Retina (tissue), 1 donor: ENCODE data around the gene NPFF.
A peak's percentile ranks its signal among the peaks of the same experiment; 100 is the strongest.
"Not testable (repeated sequence)": the region's sequence is repeated elsewhere in the genome, so short reads cannot be mapped to it uniquely, and the experiment has no call there.

Experiments used
- DNase-seq: peaks from one replicate; pipeline ENCODE4 v3.0.0-alpha.2; 2016

NPFF gene

DNA sequence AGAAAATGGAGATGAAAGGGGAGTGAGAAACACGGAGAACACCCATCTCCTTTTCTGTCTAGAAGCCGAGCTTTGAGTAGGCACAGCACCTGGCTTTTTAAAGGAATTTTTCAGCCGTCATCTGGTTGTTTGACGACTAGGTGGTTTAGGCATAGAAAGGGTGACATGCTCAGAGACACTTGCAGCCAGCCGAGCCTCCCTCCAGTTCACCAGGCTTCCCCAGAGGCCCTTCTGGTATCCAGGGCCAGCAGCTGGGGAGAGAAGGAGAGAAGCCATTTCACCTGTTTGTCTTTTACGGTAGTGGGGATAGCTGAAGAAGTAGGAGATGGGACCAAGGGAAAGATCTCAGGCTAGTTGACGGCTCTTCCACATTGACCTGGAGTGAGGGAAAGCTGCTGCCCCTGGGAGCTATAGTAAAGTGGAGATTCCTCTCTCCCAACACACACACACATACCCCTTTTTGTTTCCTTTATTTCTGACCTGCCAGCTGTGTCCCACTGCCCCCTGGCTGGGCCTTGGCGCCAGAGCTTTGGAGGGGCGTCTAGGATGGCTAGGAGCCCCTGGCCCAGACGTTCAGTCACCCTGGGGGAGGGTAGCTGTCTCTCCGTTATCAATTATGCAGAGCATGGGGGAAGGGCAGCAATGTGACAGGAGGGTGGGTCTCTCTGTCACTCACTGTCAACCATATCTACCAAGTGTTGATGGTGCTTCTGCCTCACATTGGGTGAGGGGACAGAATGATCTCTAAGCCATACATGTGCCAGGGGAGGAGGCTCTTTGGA, 13.5 kb downstream of the NPFF start:
- peak; percentile 68 for DNase-seq

DNA sequence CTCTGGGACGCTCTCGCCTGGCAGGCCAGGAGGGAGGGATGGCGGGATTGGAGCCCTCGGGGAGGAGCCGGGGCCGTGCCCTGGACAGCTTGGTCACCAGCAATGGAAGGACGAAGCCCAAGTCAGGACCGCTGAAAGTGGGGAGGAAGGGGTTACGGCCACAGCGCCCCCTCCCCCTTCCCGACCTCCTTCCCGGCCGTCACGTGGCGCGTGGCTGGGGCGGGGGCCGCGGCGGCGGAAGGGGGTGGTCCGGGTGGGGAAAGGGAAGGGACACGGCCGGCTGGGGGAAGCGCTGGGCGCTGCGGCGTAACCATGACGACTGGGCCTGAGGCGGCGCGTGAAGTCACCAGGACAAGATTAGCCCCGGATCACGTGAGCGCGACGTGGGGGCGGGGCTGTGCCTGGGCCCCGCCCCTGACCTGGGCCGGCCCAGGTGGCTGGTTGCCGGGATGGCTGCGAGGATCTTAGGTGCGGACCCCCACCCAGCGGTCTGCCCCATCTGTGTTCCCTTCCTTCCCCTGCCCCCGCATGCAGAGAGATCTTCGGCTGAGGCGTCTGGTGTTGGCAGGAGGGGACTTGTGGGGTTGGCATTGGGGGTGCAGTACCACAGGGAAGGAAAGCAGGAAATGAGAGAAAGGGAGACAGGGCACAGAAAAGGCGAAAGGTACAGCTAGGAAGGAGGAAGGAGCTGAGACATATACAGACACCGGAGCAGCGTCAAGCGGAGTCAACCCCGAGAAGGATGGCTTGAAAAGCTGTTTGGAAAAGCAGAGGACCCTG, 14.3 kb downstream of the NPFF start:
- DNase-seq: peak; percentile 95

DNA sequence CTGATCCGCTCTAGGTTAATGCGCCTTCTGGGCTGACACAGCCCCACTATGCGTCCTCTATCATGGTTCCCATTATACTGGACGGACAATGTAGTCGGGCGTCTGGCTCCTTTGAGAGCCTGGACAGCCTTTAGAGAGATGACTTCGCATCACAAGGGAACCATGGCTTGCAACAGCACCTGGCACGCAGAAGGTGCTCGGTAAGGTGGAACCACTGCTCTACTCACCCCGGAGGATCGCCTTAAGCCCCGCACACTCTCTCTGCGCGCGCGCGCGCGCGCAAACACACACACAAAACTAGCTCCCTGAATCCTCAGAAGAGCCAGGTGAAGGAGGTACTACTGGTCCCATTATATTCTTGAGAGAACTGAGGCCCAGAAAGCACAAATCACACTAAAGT, 15.1 kb downstream of the NPFF start:
- DNase-seq: peak; percentile 62

DNA sequence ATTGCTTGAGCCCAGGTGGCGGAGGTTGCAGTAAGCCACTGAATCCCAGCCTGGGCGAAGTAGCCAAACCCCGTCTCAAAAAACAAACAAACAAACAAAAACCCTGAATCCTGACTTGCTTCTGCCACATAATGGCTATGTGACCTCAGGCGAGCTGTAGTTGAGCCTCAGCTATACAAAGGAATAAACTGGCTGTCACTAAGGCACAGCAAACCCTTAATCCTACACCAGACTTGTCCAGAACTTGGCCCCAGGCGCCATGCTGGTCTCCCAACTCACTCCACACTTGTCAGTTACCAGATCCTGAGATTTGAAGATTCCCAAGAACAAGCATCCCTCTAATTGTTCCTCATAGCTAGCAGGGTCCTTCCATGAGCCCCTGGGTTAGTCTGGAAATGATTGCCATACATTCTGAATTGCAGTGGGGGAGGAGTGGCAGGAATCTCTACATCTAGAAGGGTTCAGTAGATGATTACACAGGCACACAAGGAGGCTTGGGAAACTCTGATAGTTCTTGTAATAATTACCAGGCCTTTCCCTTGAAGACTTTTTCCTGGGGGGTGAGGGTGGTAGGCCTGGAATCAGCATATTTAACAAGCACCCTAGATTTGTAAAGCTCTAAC, 17.9 kb downstream of the NPFF start:
- no peak for DNase-seq

DNA sequence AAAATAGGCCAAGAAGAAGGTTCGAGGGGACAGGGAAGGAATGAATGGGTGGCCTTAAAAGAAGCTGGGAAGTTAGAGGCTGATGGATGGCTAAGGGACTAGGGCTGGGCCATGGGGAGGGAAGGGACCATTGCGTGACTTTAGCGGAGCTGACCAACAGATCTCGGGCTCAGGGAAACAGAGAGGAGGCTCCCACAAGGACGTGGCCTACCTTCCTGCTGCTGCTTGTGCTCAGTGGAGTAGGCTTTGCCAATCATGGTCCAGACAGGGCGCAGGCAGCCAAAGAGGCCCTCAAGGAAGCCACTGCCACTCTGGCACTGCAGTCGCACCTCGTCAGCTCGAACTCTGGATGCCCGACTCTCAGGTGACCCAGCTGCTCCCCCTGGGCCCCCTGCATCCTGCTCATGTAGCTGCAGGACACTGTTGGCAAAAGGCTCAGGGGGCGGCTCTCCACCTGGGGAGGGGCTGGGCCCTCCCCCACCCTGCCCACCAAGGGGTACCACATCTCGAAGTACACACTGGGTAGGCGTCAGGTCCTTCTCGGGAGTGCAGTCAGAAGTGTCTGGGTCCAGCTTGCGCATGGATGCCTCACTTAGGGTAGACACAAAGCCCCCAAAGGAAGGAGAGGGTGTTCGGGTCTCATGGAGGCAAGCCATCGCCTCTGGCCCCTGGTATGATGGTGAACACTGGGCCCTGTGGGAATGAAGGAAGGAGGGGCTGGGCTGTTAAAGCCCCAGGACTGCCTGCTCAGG, 20.4 kb downstream of the NPFF start:
- DNase-seq: no peak

DNA sequence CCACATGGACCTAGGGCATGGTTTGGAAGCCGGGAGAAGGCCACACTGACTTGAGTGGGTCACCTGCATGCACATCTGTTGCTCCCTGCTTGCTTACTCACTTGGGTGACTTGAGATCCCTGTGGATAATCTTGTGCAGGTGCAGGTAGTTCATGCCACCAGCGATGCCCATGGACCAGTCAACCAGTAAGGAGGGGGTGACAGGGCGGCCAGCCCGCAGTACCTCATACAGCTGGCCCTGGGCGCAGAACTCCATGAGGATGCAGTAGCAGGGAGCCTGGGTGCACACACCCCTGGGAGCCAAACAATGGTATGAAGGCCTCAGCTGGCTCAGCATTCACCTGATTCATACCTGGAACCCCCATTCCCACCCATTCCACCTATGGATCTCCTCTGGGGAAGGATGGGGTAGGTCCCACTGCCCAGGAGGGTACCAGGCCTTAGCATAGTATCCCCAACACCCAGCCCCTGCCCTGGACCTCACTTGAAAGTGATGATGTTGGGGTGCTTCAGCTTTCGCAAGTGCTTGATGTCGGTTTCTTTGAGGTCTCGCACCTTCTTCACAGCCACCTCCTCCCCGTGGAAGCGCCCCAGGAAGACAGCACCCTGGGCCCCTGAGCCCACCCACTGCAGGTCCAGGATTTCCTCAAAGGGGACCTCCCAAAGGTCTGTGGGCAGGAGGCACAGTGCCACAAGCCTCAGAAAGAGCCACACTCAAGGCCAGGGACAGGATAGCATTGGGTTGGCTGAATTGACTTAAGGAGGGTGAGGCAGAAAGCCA, 21.1 kb downstream of the NPFF start:
- DNase-seq: no peak

DNA sequence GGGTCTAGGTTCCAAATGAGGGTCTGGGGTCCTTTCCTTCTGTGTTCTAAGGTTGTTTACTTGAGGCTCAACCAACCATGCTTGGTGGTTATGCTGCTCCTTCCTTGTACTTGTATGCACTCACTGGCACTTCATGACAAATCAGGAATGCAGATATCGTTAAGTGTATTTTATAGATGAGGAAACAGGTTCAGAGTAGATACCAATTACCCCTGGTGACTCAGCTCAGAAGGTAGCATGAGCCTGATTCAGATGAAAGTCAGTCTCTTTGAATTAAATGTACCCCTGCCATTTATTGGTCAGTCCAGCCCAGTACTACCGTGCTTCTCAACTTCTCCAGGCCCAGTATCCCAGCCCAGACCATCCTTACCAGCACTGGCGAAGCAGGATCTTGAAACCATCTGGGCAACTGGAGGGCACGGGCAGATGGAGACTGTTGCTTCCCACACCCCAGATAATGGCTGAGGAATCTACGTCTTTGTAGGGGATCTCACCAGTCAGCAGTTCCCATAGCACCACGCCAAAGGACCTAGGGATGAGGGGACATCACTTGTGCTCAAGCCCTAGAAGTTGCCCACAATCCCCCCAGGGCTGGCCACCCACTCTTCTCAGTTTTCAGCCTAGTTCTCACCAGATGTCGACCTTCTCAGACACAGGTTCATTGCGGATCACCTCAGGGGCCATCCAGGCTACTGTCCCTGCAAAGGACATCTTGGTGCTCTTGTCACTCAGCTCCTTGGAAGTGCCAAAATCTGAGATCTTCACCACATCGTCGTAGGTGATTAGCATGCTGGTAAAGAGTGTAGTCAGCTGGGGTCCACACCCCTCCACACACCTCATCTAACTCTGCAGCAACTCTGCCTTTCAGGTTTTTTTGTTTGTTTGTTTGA, 22.4 kb downstream of the NPFF start:
- no peak for DNase-seq

DNA sequence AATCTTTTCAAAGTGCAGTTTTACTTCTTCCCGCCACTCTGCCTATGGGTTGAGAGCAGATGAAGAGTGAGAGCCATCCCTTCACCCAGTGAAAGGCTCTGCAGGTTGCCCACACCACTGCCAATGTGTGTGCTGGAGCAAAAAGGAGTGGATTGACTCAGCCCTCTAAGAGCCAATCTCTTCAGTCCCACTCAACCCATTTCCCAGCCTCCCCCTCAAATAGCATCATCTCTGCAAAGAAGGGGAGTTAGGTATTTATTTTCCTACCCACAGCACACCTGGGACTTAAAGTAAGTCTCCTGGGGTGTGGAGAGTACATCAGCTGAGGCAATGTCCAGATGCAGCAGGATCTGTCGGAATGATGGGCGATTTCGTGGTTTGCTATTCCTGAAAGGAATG, 23.3 kb downstream of the NPFF start:
- DNase-seq: no peak

DNA sequence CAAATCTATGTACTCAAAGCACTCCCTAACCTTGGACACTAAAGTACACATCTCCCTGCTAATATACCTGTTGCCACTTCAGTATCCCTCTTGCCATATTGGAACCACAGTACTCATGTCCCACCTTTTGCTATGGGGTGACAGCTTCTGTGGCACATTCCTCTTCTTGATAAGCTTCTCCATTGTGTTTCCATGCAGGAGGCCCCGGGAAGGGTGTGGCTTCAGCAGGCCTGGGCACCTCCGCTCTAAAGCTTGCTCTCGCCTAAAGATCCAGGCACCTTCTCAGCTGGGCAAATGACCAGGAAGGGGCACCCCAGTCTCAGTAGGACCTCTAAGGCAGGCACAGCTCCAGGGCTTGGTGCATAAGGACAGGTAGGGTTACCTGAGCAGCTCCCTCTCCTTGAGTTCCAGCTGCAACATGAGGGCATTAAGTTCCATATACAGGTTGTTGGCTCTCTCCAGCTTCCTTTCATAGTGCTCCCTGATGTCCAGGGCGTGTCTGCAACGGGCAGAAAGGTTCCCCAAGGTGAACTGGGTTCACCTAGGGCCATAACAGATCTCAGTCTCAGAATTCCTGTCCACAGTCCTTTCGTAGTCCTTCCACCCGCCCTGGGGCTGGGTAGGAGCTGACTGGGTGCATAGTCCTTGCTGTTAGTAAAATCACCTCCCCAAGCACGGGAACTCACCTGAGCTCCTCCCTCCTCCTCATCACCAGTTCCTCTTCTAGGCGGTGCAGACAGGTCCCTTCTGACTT, 23.9 kb downstream of the NPFF start:
- no peak for DNase-seq

DNA sequence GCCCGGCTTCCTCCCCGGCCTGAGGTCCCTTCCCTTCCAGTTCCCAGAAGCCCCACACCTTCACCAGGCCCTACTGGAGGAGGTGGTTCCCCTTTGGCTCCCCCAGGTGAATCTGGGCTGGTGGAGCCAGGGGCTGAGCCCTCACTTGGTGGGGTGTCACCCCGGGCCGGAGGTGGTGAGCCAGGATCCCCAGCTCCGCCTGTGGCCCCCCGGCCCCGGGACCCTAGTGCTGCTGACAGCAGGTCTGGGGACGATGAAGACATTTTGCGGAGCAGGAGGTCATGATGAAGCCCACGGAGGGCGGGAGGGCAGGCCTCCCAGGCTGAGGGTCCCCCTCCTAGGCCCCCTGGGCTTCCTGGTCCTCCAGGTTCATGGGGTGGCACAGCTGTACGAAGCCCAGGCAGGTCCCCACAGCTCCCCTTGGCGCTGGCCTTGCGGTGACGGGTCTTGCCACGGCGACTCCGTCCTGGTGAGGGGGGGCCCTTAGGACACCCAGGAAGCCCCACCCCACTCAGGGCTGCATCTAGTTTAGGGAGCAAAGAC, 24.6 kb downstream of the NPFF start:
- DNase-seq: no peak

DNA sequence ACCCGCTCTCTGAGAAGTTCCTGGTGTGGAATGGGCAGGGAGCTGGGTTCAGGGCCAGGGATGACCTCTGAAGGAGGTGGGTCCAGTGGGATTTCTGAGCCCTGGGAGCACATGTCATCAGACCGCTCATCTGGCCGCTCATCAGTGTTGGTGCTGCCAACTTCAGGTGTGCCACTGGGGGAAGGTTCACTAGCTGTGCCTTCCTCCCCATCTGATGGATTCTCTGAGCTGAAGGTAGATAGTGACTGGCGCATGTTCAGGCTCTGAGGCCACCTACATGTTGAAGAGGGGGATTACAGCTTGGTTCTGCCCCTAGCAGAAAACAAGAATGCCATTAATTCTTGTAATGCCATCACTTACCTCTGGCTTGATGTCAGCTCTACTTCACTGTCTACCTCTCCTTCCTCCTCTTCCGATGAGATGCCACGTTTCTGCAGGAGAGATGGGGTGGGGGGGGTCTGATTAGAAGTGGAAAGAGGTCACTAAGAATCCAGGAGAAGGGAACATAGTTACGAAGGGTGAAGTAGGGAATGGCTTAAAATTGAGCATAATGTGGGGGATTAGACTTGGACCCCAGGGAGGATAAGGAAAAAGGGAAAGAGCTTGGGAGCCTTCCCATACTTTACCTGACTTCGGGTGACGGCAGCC, 25.2 kb downstream of the NPFF start:
- no peak for DNase-seq

DNA sequence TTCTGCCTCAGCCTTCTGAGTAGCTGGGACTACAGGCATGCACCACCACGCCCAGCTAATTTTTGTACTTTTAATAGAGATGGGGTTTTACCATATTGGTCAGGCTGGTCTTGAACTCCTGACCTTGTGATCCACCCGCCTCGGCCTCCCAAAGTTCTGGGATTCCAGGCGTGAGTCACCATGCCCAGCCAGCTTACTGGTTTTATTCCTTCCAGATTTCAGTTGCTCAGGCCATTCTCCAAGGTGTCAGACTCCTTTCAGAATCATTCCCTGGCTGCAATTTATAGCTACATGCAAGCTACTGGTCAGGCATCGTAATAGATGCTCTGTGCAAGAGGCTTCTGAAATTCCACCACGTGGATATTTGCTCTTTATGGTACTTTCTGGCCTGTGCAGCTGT, 25.8 kb downstream of the NPFF start:
- DNase-seq: not testable (repeated sequence)

DNA sequence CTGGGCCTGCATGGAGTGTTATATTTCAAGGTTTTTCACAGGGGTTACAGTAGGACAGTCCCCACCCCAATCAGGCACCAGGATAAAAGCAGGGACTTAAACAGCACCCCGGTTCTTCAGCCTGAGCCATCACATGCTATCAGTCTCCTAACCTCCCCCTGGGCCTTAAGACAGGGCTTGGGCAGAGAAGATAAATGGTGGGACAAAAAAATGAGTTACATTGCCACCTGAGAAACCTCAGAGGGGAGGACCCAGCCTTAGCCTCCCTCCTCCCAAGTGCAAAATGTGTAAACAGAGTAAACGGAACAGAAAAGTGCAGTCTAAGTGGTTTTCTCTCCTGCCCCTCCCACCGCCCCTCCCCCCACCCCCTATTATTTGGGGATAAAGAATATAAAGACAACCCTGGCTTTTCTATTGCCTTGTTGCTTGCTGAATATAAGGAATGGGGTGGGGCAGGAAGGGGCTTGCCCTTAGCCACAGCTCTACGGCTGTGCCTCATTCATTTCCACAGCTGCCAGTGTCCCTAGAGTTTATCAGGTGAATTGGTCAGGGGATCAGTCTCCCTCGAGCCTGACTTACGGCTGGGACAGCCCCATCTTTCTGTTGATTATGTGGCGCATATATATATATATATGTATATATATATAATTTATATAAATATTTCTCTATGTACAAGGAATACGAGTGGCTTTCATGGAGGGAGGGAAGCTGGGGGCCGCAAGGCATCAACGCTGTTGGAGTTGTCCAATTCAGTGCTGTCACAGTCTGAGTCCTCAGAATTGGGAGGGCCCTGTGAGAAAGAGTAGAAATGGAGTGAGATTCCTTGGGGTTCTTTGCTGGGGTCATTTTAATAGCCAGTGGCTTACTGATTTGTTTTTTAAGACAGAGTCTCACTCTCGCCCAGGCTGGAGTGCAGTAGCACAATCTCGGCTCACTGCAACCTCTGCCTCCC, 26.5 kb downstream of the NPFF start:
- DNase-seq: no peak

DNA sequence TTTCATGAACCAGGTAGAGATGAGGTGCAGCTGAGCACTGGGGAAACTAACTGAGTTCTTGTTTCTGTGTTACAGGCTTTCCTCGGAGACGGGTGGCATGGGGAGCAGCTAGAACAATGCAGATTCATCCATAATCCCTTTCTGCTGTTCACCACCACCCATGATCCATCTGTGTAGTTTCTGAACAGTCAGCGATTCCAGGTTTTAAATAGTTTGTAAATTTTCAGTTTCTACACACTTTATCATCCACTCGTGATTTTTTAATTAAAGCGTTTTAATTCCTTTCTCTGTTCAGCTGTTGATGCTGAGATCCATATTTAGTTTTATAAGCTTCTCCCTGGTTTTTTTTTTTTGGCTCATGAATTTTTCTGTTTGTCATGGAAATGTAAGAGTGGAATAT, 28.0 kb downstream of the NPFF start:
- no peak for DNase-seq

DNA sequence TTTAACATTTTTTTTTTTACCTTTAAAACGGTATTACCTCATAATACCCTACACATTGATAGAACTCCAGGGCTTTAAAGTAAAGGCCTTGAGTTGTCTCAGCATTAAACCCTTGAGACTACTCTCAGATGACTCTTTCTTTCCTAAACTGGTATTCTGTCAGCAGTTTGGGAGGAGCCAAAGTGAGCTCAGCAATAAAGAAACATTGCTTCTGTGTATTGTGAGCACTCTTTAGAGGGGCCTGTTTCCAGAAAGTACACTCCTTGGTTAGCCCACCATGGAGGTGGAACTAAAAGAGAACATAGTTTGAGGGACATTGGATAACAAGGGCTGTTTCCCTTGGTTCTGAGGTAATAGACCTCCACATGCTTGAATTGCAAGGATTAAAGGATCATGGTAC, 28.4 kb downstream of the NPFF start:
- DNase-seq: no peak

DNA sequence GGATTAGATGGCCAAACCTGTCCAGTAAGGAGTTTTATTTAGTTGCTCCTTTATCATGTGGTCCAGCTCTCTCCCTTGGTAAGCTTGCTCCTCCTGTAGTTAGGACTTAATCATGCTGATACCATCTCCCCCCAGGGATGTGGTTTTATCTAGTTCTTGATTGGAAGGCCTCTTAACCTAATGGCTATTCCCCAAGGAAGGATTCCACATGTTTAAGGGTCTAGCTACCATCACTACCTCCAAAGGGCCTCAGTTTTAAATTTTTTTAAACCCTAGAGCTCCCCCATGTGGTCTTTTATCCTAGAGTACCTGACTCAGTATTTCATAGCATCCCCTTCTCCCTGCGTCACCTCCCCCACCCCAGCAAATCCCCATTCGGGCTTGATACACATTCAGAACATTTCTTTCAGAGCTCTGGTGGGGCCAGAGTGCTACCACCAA, 30.5 kb downstream of the NPFF start:
- DNase-seq: peak; percentile 14

DNA sequence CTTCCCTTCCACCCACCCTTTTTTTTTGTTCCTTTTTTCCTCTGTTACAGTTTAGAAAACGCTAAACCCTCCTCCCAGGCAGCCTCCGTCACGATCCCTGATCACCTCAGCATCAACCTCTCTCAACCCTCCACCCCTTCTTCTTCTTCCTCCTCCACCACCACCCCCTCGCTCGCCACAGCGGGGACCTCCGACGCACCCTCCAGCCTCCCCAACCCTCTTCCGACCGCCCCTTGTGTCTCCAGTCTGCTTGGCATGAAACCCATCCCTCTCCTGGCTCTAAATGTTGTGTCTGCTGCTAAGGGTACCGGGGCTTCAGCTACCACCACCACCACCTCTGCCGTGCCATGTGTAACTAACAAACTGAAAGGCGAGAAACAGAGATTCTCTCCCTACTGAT, 32.5 kb downstream of the NPFF start:
- DNase-seq: no peak

DNA sequence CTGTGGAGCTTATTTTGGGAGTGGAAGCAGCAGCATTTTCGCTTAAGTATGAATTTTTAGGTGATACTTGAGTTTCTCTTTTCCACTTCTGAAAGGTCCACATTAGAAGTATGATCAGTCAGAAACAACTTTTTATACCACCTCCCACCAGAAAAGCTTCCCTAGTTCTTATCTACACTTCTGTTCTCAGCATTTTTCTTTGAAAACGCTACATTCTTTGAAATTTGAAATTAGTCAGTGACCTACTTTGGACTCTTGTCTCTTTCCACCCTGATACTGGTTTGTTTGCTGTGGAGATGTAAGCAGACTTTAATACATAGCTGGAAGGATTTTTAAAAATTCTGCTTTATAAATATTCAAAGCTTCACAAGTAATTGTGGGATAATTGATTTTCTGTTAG, 33.2 kb downstream of the NPFF start:
- no peak for DNase-seq
